ENCODE data around the gene CYBRD1. TPM values are rescaled to one million over a fixed set of nuclear protein-coding genes. Genes with fewer than 3 reads are reported as not detected.

CYBRD1 gene, protein sequence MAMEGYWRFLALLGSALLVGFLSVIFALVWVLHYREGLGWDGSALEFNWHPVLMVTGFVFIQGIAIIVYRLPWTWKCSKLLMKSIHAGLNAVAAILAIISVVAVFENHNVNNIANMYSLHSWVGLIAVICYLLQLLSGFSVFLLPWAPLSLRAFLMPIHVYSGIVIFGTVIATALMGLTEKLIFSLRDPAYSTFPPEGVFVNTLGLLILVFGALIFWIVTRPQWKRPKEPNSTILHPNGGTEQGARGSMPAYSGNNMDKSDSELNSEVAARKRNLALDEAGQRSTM
- 37.9 and 129 TPM in 2 replicates for total RNA-seq

DNA sequence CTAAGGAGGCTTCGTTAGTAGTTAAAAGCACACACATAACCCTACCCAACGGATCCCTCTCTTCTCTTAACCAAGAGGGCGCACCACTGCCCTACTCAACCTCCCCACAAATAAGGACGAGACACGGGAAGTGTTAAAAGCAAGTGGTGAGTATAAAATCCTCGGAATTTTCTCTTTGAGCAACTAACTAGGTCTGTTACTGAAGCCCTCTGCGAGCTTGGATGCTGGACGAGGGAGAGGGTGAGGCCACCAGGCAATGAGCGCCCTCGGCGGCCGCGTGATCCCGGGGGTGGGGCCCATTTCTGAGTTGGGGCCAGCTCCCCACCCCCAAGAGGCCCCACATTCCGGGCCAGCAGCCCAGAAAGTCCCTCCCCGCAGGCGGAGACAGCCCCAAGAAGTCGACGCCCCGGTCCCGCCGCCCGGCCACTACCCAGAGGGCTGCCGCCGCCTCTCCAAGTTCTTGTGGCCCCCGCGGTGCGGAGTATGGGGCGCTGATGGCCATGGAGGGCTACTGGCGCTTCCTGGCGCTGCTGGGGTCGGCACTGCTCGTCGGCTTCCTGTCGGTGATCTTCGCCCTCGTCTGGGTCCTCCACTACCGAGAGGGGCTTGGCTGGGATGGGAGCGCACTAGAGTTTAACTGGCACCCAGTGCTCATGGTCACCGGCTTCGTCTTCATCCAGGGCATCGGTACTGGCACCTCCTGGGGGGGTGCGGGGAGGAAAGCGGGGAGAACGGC, at the start of gene CYBRD1:
CYBRD1 (plus strand) TSS at position 423 of the 736 bp plus-strand sequence; CDS start at position 495, 72 bp downstream.

Other genes with a start within 250 kb of the CYBRD1 start
- 8.6 and 18.4 TPM in 2 replicates for gene METTL8, start 88.5 kb upstream of the CYBRD1 start, total RNA-seq
- gene DCAF17, start 88.2 kb upstream of the CYBRD1 start, total RNA-seq = 8.8 and 11.3 TPM in 2 replicates
- 97.0 and 108 TPM in 2 replicates for gene DYNC1I2, start 165.0 kb downstream of the CYBRD1 start, total RNA-seq

Measured in epithelial cell of alveolus of lung (primary cell).